T-helper 2 cell treated with Interferon-gamma antibody and Interleukin-4, amounts not matched to agents 5 μg/mL and 100 μg/mL, for 36 hours (primary cell): ENCODE measurements around the gene CDK10.

ENCODE experiments used
- DNase-seq: peaks from one replicate; pipeline ENCODE4 v3.0.0; 2021; ENCODE audit warnings: low spot score
- H3K27ac Mint-ChIP-seq: one replicate; pipeline ENCODE4 v1.8.0; 2021; ENCODE audit warnings: mild to moderate bottlenecking, mixed read lengths
- H3K27me3 Mint-ChIP-seq: one replicate; pipeline ENCODE4 v1.8.0; 2021; ENCODE audit warnings: low read depth, mixed read lengths
- H3K36me3 Mint-ChIP-seq: one replicate; pipeline ENCODE4 v1.8.0; 2021; ENCODE audit warnings: low read depth, mixed read lengths
- H3K4me1 Mint-ChIP-seq: one replicate; pipeline ENCODE4 v1.8.0; 2021; ENCODE audit warnings: low read depth, mixed read lengths
- H3K4me3 Mint-ChIP-seq: one replicate; pipeline ENCODE4 v1.8.0; 2022; ENCODE audit warnings: mild to moderate bottlenecking, moderate library complexity, mixed read lengths
- H3K9me3 Mint-ChIP-seq: one replicate; pipeline ENCODE4 v1.8.0; 2021; ENCODE audit warnings: mixed read lengths

Gene CDK10, protein sequence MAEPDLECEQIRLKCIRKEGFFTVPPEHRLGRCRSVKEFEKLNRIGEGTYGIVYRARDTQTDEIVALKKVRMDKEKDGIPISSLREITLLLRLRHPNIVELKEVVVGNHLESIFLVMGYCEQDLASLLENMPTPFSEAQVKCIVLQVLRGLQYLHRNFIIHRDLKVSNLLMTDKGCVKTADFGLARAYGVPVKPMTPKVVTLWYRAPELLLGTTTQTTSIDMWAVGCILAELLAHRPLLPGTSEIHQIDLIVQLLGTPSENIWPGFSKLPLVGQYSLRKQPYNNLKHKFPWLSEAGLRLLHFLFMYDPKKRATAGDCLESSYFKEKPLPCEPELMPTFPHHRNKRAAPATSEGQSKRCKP

GRCh38 chr16:89686520-89687091, at the start of gene CDK10:
Gene CDK10 (plus strand): TSS chr16:89686689. CDS start chr16:89686711, 22 bp downstream.
- no peaks in the 10 kb centered on the region for H3K27me3 Mint-ChIP-seq
- peak within 1 kb of the TSS; percentile 92 for H3K27ac Mint-ChIP-seq
- H3K36me3 Mint-ChIP-seq, result peaks cover 31% of the 10 kb centered on the region
- H3K4me3 Mint-ChIP-seq, result peak within 1 kb of the TSS; percentile 95
- peaks cover 9% of the 10 kb centered on the region for H3K4me1 Mint-ChIP-seq
- peak; percentile 93 for DNase-seq
- no peaks in the 10 kb centered on the region for H3K9me3 Mint-ChIP-seq

GRCh38 chr16:89637379-89637778, 49.1 kb upstream of the CDK10 start:
- H3K27me3 Mint-ChIP-seq, result no peaks in the 10 kb centered on the region

DNA sequence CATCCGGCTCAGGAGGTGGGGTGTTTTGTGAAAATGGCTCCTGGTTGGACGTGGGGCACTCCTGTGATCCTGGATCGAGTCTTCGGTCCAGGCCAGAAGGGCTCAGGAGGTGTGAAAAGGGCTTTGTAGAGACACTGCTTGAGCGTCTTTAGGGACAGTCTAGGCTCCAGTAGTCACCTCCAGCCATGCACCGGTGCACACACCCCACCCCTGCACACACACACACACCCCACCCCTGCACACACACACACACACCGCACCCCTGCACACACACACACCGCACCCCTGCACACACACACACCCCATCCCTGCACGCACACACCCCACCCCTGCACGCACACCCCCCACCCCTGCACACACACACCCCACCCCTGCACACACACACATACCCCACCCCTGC, 48.0 kb upstream of the CDK10 start:
- Mint-ChIP-seq H3K4me3 (no peak overlapping the region), H3K27ac (no peak overlapping the region), H3K4me1 (peaks cover 8% of the 10 kb centered on the region), H3K9me3 (no peaks in the 10 kb centered on the region), H3K36me3 (no peaks in the 10 kb centered on the region), H3K27me3 (no peaks in the 10 kb centered on the region)
- DNase-seq, result no peak

More at GRCh38 chr16:89637379-89637778, 49.1 kb upstream of the CDK10 start:
- no peak overlapping the region for H3K4me3 Mint-ChIP-seq
- no peaks in the 10 kb centered on the region for H3K36me3 Mint-ChIP-seq
- no peak overlapping the region for H3K27ac Mint-ChIP-seq
- no peaks in the 10 kb centered on the region for H3K9me3 Mint-ChIP-seq
- DNase-seq, result no peak
- peaks cover 8% of the 10 kb centered on the region for H3K4me1 Mint-ChIP-seq

GRCh38 chr16:89639385-89639784, 47.1 kb upstream of the CDK10 start:
- H3K27ac Mint-ChIP-seq, result no peak overlapping the region
- peaks cover 8% of the 10 kb centered on the region for H3K4me1 Mint-ChIP-seq
- H3K27me3 Mint-ChIP-seq, result no peaks in the 10 kb centered on the region
- peaks cover 3% of the 10 kb centered on the region for H3K36me3 Mint-ChIP-seq
- no peaks in the 10 kb centered on the region for H3K9me3 Mint-ChIP-seq
- DNase-seq, result no peak
- H3K4me3 Mint-ChIP-seq, result no peak overlapping the region

DNA sequence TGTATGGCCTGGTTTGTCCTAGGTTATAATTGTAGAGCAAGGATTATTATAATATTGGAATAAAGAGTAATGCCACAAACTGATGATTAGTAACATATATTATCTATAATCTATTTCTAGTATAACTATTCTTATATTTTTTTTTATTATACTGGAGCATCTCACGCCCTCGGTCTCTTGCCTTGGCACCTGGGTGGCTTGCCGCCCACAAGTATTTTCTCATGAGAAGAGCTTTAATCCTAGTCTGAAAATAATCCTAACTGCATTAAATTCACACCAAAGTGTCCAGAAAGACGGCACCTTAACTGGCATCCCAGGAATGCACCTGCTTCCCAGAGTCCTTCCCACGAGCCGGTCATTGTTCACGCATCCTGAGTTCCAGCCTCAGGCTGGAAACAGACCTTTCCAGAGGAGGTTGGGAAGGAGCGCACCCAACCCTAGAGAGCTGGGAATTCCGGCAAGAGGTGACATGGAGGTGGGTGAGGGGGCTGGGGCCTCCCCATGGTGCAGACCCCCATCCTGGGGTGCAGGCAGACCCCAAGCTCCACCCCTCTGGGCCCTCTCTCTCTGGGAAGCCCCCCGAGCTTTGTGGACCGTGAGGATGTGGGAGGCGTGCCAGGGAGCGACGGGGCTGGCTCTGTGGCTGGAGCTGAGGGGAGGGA, 44.9 kb upstream of the CDK10 start:
- Mint-ChIP-seq H3K9me3 (no peaks in the 10 kb centered on the region), H3K4me3 (peak overlapping the region; percentile 75), H3K4me1 (peaks cover 8% of the 10 kb centered on the region), H3K27me3 (no peaks in the 10 kb centered on the region), H3K27ac (no peak overlapping the region), H3K36me3 (peaks cover 15% of the 10 kb centered on the region)
- no peak for DNase-seq

GRCh38 chr16:89642574-89642973, 43.9 kb upstream of the CDK10 start:
- peaks cover 19% of the 10 kb centered on the region for H3K36me3 Mint-ChIP-seq

DNA sequence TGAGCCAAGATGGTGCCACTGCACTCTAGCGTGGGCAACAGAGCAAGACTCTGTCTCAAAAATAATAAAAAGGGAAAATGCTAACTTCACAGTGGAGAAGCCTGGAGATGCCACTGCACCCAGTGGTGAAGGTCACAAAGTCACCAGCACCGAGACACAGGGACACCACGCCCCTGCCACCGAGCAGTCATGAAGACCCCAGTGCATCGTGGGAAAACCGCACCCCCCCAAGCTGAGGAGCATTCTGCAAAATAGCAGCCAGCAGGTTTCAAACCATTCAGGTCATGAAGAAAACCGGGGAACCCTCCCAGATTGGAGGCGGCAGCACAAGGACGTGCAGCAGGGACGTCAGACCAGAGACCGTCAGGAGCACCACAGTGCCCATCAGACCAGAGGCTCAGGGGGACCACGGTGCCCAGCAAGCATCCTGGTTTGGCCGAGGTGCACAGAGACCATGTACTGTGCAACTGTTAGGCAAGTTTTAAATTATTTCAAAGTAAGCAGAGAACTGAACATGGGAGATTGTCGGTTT, 42.7 kb upstream of the CDK10 start:
- H3K9me3 Mint-ChIP-seq, result no peaks in the 10 kb centered on the region
- DNase-seq, result no peak
- H3K4me1 Mint-ChIP-seq, result peaks cover 8% of the 10 kb centered on the region
- peaks cover 23% of the 10 kb centered on the region for H3K36me3 Mint-ChIP-seq
- no peak overlapping the region for H3K27ac Mint-ChIP-seq
- H3K27me3 Mint-ChIP-seq, result no peaks in the 10 kb centered on the region
- H3K4me3 Mint-ChIP-seq, result no peak overlapping the region

More at GRCh38 chr16:89642574-89642973, 43.9 kb upstream of the CDK10 start:
- Mint-ChIP-seq H3K4me1 (peaks cover 8% of the 10 kb centered on the region), H3K9me3 (no peaks in the 10 kb centered on the region), H3K27ac (no peak overlapping the region), H3K27me3 (no peaks in the 10 kb centered on the region), H3K4me3 (no peak overlapping the region)
- no peak for DNase-seq

DNA sequence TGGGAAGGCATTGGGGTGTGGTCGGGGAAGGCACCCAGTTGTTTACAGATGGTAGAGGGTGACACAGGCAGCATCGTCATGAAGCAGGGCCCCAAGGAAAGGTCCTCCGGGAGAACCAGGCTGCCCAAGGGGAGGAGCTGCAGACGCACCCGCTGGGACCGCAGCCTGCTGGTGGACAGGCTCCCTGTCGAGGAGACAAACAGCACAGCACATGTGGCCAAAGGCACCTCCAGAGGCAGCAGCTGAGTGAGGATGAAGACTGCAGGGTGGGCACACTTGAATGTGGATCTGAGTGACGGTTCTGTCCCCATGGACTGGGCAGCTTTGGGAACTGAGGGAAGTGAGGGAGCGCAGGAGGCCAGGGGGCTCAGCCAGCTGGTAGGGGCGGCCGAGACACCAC, 41.4 kb upstream of the CDK10 start:
- H3K4me1 Mint-ChIP-seq, result peaks cover 8% of the 10 kb centered on the region
- H3K36me3 Mint-ChIP-seq, result peaks cover 28% of the 10 kb centered on the region
- no peaks in the 10 kb centered on the region for H3K27me3 Mint-ChIP-seq
- no peak for DNase-seq
- no peak overlapping the region for H3K4me3 Mint-ChIP-seq
- no peaks in the 10 kb centered on the region for H3K9me3 Mint-ChIP-seq
- no peak overlapping the region for H3K27ac Mint-ChIP-seq

DNA sequence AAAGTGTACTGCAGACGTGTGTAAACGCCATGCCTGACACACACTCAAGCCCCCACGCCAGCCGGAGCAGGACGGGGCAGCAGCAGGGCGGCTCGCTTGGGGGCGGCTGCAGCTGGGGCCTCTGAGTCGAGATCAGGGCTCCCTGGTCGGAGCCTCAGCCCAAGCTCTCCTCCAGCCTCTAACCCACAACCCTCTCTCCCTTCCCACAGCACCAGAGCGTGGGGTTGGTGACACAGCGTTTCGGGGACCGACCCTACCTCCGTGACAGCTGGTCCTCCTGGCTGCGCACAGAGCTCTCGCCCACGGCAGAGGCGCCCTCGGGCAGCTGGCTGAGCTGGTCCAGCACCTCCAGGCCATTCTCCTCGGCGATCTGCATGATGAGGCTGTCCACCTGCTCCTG, 40.2 kb upstream of the CDK10 start:
- H3K27me3 Mint-ChIP-seq, result no peaks in the 10 kb centered on the region

GRCh38 chr16:89646906-89647305, 39.6 kb upstream of the CDK10 start:
- no peak overlapping the region for H3K27ac Mint-ChIP-seq
- no peaks in the 10 kb centered on the region for H3K4me1 Mint-ChIP-seq
- no peak overlapping the region for H3K4me3 Mint-ChIP-seq
- H3K9me3 Mint-ChIP-seq, result no peaks in the 10 kb centered on the region
- no peak for DNase-seq
- no peaks in the 10 kb centered on the region for H3K27me3 Mint-ChIP-seq
- H3K36me3 Mint-ChIP-seq, result peaks cover 34% of the 10 kb centered on the region

More for the DNA sequence above, 40.2 kb upstream of the CDK10 start:
- no peaks in the 10 kb centered on the region for H3K9me3 Mint-ChIP-seq
- no peak overlapping the region for H3K4me3 Mint-ChIP-seq
- peaks cover under 1% of the 10 kb centered on the region for H3K4me1 Mint-ChIP-seq
- H3K27ac Mint-ChIP-seq, result no peak overlapping the region
- DNase-seq, result no peak
- H3K36me3 Mint-ChIP-seq, result peaks cover 34% of the 10 kb centered on the region

DNA sequence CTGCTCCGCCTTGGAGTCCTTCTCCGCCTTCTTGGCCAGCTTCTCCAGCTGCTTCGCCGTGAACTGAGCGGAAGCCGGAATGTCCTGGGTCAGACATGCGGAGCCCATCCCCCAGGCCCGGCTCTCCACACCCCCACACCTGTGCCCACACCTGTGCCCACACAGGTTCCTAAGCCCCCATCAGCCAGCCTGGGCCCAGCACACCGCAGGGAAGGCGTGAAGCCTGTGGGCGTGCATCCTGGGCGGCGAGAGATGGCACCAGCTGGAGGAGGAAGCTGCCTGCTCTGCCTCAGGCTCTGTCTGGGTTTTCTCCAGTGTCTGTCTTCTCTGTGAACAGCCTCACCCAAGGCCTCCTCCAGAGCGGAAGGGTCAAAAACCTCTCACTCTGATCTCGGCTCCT, 34.9 kb upstream of the CDK10 start:
- Mint-ChIP-seq H3K9me3 (no peaks in the 10 kb centered on the region), H3K36me3 (peaks cover 32% of the 10 kb centered on the region), H3K4me3 (no peak overlapping the region)

GRCh38 chr16:89653656-89654295, 32.7 kb upstream of the CDK10 start:
- Mint-ChIP-seq H3K4me1 (peaks cover 23% of the 10 kb centered on the region), H3K9me3 (no peaks in the 10 kb centered on the region), H3K27me3 (no peaks in the 10 kb centered on the region), H3K36me3 (peaks cover 30% of the 10 kb centered on the region), H3K27ac (no peak overlapping the region), H3K4me3 (peak overlapping the region; percentile 55)
- DNase-seq, result no peak

More for the DNA sequence above, 34.9 kb upstream of the CDK10 start:
- Mint-ChIP-seq H3K27me3 (no peaks in the 10 kb centered on the region), H3K4me1 (peaks cover 15% of the 10 kb centered on the region), H3K27ac (no peak overlapping the region)
- DNase-seq, result no peak

DNA sequence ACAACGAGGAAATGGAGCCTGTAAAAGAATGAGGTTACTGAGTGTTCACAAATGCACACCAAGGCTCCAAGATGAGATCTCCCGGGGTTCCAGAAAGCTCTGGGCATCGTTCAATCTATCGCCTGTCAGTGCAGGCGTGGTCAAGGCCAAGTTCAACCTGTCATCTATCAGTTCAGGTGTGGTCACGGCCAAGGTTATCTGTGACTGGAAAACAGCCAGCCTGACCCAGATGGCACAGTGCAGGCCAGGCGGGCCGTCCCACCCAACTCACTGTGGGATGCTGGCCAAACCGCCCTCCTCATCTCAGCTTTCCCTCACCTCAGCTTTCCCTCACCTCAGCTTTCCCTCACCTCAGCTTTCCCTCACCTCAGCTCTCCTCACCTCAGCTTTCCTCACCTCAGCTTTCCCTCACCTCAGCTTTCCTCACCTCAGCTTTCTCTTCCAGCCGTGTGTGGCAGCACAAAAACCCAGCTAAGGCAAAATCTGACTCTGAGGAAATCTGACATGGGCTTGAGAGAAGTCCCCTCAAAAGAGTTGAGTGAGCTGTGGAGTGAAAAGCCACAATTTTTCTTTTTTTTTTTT, 31.3 kb upstream of the CDK10 start:
- H3K36me3 Mint-ChIP-seq, result peaks cover 29% of the 10 kb centered on the region
- H3K9me3 Mint-ChIP-seq, result no peaks in the 10 kb centered on the region
- peak overlapping the region; percentile 60 for H3K27ac Mint-ChIP-seq
- H3K4me3 Mint-ChIP-seq, result peak overlapping the region; percentile 87
- no peaks in the 10 kb centered on the region for H3K27me3 Mint-ChIP-seq
- no peak for DNase-seq
- peaks cover 29% of the 10 kb centered on the region for H3K4me1 Mint-ChIP-seq
